Measurements from ENCODE around the gene VTA1. TPM values are rescaled to one million over a fixed set of nuclear protein-coding genes. Genes with fewer than 3 reads are reported as not detected.

The VTA1 gene
- total RNA-seq, 1 donor from 2014 or later, result 65.3 TPM

- Histone ChIP-seq H3K27ac (ENCODE audit: low read depth, low read length) (no peak overlapping the region), H3K9me3 (ENCODE audit: insufficient read depth, low read depth, low read length) (no peaks in the 10 kb centered on the region), H3K4me3 (ENCODE audit: insufficient read depth, low read depth, low read length) (no peak overlapping the region), H3K36me3 (ENCODE audit: insufficient read depth, low read length) (no peaks in the 10 kb centered on the region), H3K27me3 (ENCODE audit: insufficient read depth, low read length) (no peaks in the 10 kb centered on the region), H3K79me2 (ENCODE audit: insufficient read depth, low read length) (no peaks in the 10 kb centered on the region), H4K20me1 (ENCODE audit: insufficient read depth, low read length) (no peaks in the 10 kb centered on the region), H3K4me2 (ENCODE audit: low read length) (no peak overlapping the region), H3K4me1 (ENCODE audit: insufficient read depth, low read length) (no peaks in the 10 kb centered on the region), H3K9ac (ENCODE audit: low read length) (no peak overlapping the region), H2AFZ (ENCODE audit: low read depth, low read length) (no peak overlapping the region)
- no peak for TF ChIP-seq EZH2 (IDR thresholded peaks at IDR 0.05; ENCODE audit: insufficient read depth, low read length)
- no peak for TF ChIP-seq CTCF (IDR thresholded peaks at IDR 0.05; ENCODE audit: insufficient read depth, low read depth, low read length)
- no peaks in the 10 kb centered on the region for H3K36me3 Mint-ChIP-seq (ENCODE audit: low read depth, unreplicated experiment)
- DNase-seq (ENCODE audit: low read depth) (no peak), FAIRE-seq (no peak)
- H3K27me3 Mint-ChIP-seq (ENCODE audit: low read depth, unreplicated experiment), result no peaks in the 10 kb centered on the region
- no peaks in the 10 kb centered on the region for H3K9me3 Mint-ChIP-seq (ENCODE audit: unreplicated experiment)
- no peak overlapping the region for H3K4me3 Mint-ChIP-seq (ENCODE audit: unreplicated experiment)
- no peaks in the 10 kb centered on the region for H3K4me1 Mint-ChIP-seq (ENCODE audit: low read depth, unreplicated experiment)
- H3K27ac Mint-ChIP-seq (ENCODE audit: unreplicated experiment), result no peak overlapping the region
These were observed 118.4 kb downstream of the VTA1 start for GRCh38 chr6:142265476-142265875.

- H3K27me3 Mint-ChIP-seq (ENCODE audit: low read depth, unreplicated experiment), result no peaks in the 10 kb centered on the region
- H3K4me1 Mint-ChIP-seq (ENCODE audit: low read depth, unreplicated experiment), result no peaks in the 10 kb centered on the region
- Histone ChIP-seq H3K36me3 (ENCODE audit: insufficient read depth, low read length) (no peaks in the 10 kb centered on the region), H2AFZ (ENCODE audit: low read depth, low read length) (no peak overlapping the region), H3K27ac (ENCODE audit: low read depth, low read length) (no peak overlapping the region), H3K4me3 (ENCODE audit: insufficient read depth, low read depth, low read length) (no peak overlapping the region), H3K79me2 (ENCODE audit: insufficient read depth, low read length) (no peaks in the 10 kb centered on the region), H3K4me2 (ENCODE audit: low read length) (no peak overlapping the region), H3K4me1 (ENCODE audit: insufficient read depth, low read length) (no peaks in the 10 kb centered on the region), H3K9me3 (ENCODE audit: insufficient read depth, low read depth, low read length) (no peaks in the 10 kb centered on the region), H3K27me3 (ENCODE audit: insufficient read depth, low read length) (no peaks in the 10 kb centered on the region), H4K20me1 (ENCODE audit: insufficient read depth, low read length) (no peaks in the 10 kb centered on the region), H3K9ac (ENCODE audit: low read length) (no peak overlapping the region)
- no peak overlapping the region for H3K27ac Mint-ChIP-seq (ENCODE audit: unreplicated experiment)
- H3K9me3 Mint-ChIP-seq (ENCODE audit: unreplicated experiment), result no peaks in the 10 kb centered on the region
- H3K36me3 Mint-ChIP-seq (ENCODE audit: low read depth, unreplicated experiment), result no peaks in the 10 kb centered on the region
- DNase-seq (ENCODE audit: low read depth) (no peak), FAIRE-seq (no peak)
- H3K4me3 Mint-ChIP-seq (ENCODE audit: unreplicated experiment), result no peak overlapping the region
- TF ChIP-seq EZH2 (IDR thresholded peaks at IDR 0.05; ENCODE audit: insufficient read depth, low read length), result no peak
- no peak for TF ChIP-seq CTCF (IDR thresholded peaks at IDR 0.05; ENCODE audit: insufficient read depth, low read depth, low read length)
These were observed 119.0 kb downstream of the VTA1 start for GRCh38 chr6:142266060-142266459.

- H3K36me3 Mint-ChIP-seq (ENCODE audit: low read depth, unreplicated experiment), result no peaks in the 10 kb centered on the region
- no peaks in the 10 kb centered on the region for H3K27me3 ChIP-seq (ENCODE audit: insufficient read depth, low read length)
- FAIRE-seq, result no peak
These were observed 124.4 kb downstream of the VTA1 start for GRCh38 chr6:142271476-142271875.

More at GRCh38 chr6:142271476-142271875, 124.4 kb downstream of the VTA1 start:
- Histone ChIP-seq H3K9ac (ENCODE audit: low read length) (no peak overlapping the region), H4K20me1 (ENCODE audit: insufficient read depth, low read length) (no peaks in the 10 kb centered on the region), H3K4me3 (ENCODE audit: insufficient read depth, low read depth, low read length) (no peak overlapping the region), H3K79me2 (ENCODE audit: insufficient read depth, low read length) (no peaks in the 10 kb centered on the region), H3K27ac (ENCODE audit: low read depth, low read length) (no peak overlapping the region), H3K36me3 (ENCODE audit: insufficient read depth, low read length) (no peaks in the 10 kb centered on the region), H3K4me2 (ENCODE audit: low read length) (no peak overlapping the region), H3K9me3 (ENCODE audit: insufficient read depth, low read depth, low read length) (no peaks in the 10 kb centered on the region), H2AFZ (ENCODE audit: low read depth, low read length) (no peak overlapping the region), H3K4me1 (ENCODE audit: insufficient read depth, low read length) (no peaks in the 10 kb centered on the region)
- no peak overlapping the region for H3K27ac Mint-ChIP-seq (ENCODE audit: unreplicated experiment)
- no peaks in the 10 kb centered on the region for H3K9me3 Mint-ChIP-seq (ENCODE audit: unreplicated experiment)
- DNase-seq (ENCODE audit: low read depth), result no peak
- no peak for TF ChIP-seq CTCF (IDR thresholded peaks at IDR 0.05; ENCODE audit: insufficient read depth, low read depth, low read length)
- no peak for TF ChIP-seq EZH2 (IDR thresholded peaks at IDR 0.05; ENCODE audit: insufficient read depth, low read length)
- no peak overlapping the region for H3K4me3 Mint-ChIP-seq (ENCODE audit: unreplicated experiment)
- H3K27me3 Mint-ChIP-seq (ENCODE audit: low read depth, unreplicated experiment), result no peaks in the 10 kb centered on the region
- peaks cover 15% of the 10 kb centered on the region for H3K4me1 Mint-ChIP-seq (ENCODE audit: low read depth, unreplicated experiment)

Other genes with a start within 250 kb of the VTA1 start
- gene GJE1, start 14.3 kb upstream of the VTA1 start, total RNA-seq, result not detected in 2 replicates
- not detected in 2 replicates for gene NMBR, start 141 bp upstream of the VTA1 start, total RNA-seq
- gene ADGRG6, start 154.7 kb downstream of the VTA1 start, total RNA-seq, result 89.2 and 98.2 TPM in 2 replicates